G401.6 (cell line): ENCODE results near the gene ZFAND2A.
"Not testable (repeated sequence)": the region's sequence is repeated elsewhere in the genome, so short reads cannot be mapped to it uniquely, and the experiment has no call there.

Source experiments
- FAIRE-seq: peaks from 2 replicates; lab custom pipeline; 2012; peaks lifted over from hg19 to GRCh38; lab: Jason Lieb, UNC

Gene ZFAND2A

GRCh38 chr7:1174881-1175596 lies 15.0 kb upstream of the ZFAND2A start:
- no peak for FAIRE-seq

GRCh38 chr7:1174002-1174401 lies 14.0 kb upstream of the ZFAND2A start:
- FAIRE-seq, result no peak

- FAIRE-seq, result no peak
These were observed 12.9 kb upstream of the ZFAND2A start for GRCh38 chr7:1172666-1173523.

GRCh38 chr7:1171516-1171915 lies 11.5 kb upstream of the ZFAND2A start:
- FAIRE-seq, result not testable (repeated sequence)

GRCh38 chr7:1170741-1171501 lies 10.9 kb upstream of the ZFAND2A start:
- FAIRE-seq, result no peak

GRCh38 chr7:1169409-1170368 lies 9.7 kb upstream of the ZFAND2A start:
- FAIRE-seq, result no peak

GRCh38 chr7:1168422-1168821 lies 8.4 kb upstream of the ZFAND2A start:
- no peak for FAIRE-seq

- FAIRE-seq, result no peak
These were observed 4.4 kb upstream of the ZFAND2A start for GRCh38 chr7:1164436-1164835.

GRCh38 chr7:1163121-1163520 lies 3.1 kb upstream of the ZFAND2A start:
- FAIRE-seq, result no peak

- FAIRE-seq, result no peak
These were observed 650 bp upstream of the ZFAND2A start for GRCh38 chr7:1160670-1161021.

- not testable (repeated sequence) for FAIRE-seq
These were observed 765 bp downstream of the ZFAND2A start for GRCh38 chr7:1159231-1159630.

- no peak for FAIRE-seq
These were observed 1.5 kb downstream of the ZFAND2A start for GRCh38 chr7:1158203-1159126.

GRCh38 chr7:1156782-1157535 lies 3.0 kb downstream of the ZFAND2A start:
- FAIRE-seq, result no peak

GRCh38 chr7:1155818-1156781 lies 3.9 kb downstream of the ZFAND2A start:
- FAIRE-seq, result not testable (repeated sequence)

- FAIRE-seq, result no peak
These were observed 5.7 kb downstream of the ZFAND2A start for GRCh38 chr7:1154172-1154739.

- no peak for FAIRE-seq
These were observed 7.5 kb downstream of the ZFAND2A start for GRCh38 chr7:1152492-1152891.

GRCh38 chr7:1151653-1152425 lies 8.2 kb downstream of the ZFAND2A start:
- no peak for FAIRE-seq
